HEK293T (cell line): ENCODE data around the gene POFUT2.

Experiments
- ELF4 ChIP-seq: fragments of 450-650 bp; IDR thresholded peaks from 2 replicates; pipeline ENCODE4 v1.6.1; 2017; ENCODE audit warnings: antibody characterized with exemption
- FOXA1 ChIP-seq: fragments of 450-650 bp; IDR thresholded peaks from 2 replicates; pipeline ENCODE4 v1.6.1; 2016; ENCODE audit warnings: mild to moderate bottlenecking
- FOXK2 ChIP-seq: fragments of 450-650 bp; IDR thresholded peaks from 2 replicates; pipeline ENCODE4 v1.6.1; 2016; ENCODE audit warnings: mild to moderate bottlenecking
- HDGF ChIP-seq: fragments of 450-650 bp; IDR thresholded peaks from 2 replicates; pipeline ENCODE4 v1.6.1; 2017; ENCODE audit warnings: antibody characterized with exemption, borderline replicate concordance
- PKNOX1 ChIP-seq: fragments of 450-650 bp; IDR thresholded peaks from 2 replicates; pipeline ENCODE4 v1.6.1; 2016
- SP1 ChIP-seq: fragments of 450-650 bp; IDR thresholded peaks from 2 replicates; pipeline ENCODE4 v1.6.1; 2017
- SUZ12 ChIP-seq: fragments of 450-650 bp; IDR thresholded peaks from 2 replicates; pipeline ENCODE4 v1.6.1; 2016; ENCODE audit warnings: mild to moderate bottlenecking
- TARDBP ChIP-seq: fragments of 450-650 bp; IDR thresholded peaks from 2 replicates; pipeline ENCODE4 v1.6.1; 2016

- TF ChIP-seq FOXK2 = no peak
- no peak for TF ChIP-seq SP1
- TF ChIP-seq TARDBP = no peak
- TF ChIP-seq ELF4 = no peak
- no peak for TF ChIP-seq HDGF
- TF ChIP-seq FOXA1 = no peak
- TF ChIP-seq PKNOX1 = no peak
- no peak for TF ChIP-seq SUZ12
Observed at GRCh38 chr21:45329261-45330074, 41.8 kb upstream of the POFUT2 start.
